ENCODE results near the gene MT1X.

MT1X gene

GRCh38 chr16:56679078-56679730 lies 3.1 kb upstream of the MT1X start:
- DNase-seq (ENCODE audit: low spot score) = no peak

GRCh38 chr16:56679818-56680217 lies 2.5 kb upstream of the MT1X start:
- no peak for DNase-seq (ENCODE audit: low spot score)

GRCh38 chr16:56682703-56683397 lies 580 bp downstream of the MT1X start:
- no peak for DNase-seq (ENCODE audit: low spot score)

GRCh38 chr16:56683424-56684172 lies 1.3 kb downstream of the MT1X start:
- DNase-seq (ENCODE audit: low spot score) = no peak

GRCh38 chr16:56684256-56684925 lies 2.1 kb downstream of the MT1X start:
- no peak for DNase-seq (ENCODE audit: low spot score)

GRCh38 chr16:56684926-56685590 lies 2.8 kb downstream of the MT1X start:
- no peak for DNase-seq (ENCODE audit: low spot score)

GRCh38 chr16:56686758-56687157 lies 4.5 kb downstream of the MT1X start:
- no peak for DNase-seq (ENCODE audit: low spot score)

GRCh38 chr16:56688762-56689161 lies 6.5 kb downstream of the MT1X start:
- DNase-seq (ENCODE audit: low spot score) = no peak

- DNase-seq (ENCODE audit: low spot score) = no peak
Observed at GRCh38 chr16:56689171-56689570, 6.9 kb downstream of the MT1X start.

- no peak for DNase-seq (ENCODE audit: low spot score)
Observed at GRCh38 chr16:56690420-56691122, 8.3 kb downstream of the MT1X start.

- DNase-seq (ENCODE audit: low spot score) = no peak
Observed at GRCh38 chr16:56691885-56692284, 9.6 kb downstream of the MT1X start.

- no peak for DNase-seq (ENCODE audit: low spot score)
Observed at GRCh38 chr16:56695246-56695645, 13.0 kb downstream of the MT1X start.

GRCh38 chr16:56697456-56698155 lies 15.3 kb downstream of the MT1X start:
- no peak for DNase-seq (ENCODE audit: low spot score)

- no peak for DNase-seq (ENCODE audit: low spot score)
Observed at GRCh38 chr16:56700195-56700594, 17.9 kb downstream of the MT1X start.

- no peak for DNase-seq (ENCODE audit: low spot score)
Observed at GRCh38 chr16:56700631-56701030, 18.4 kb downstream of the MT1X start.

- no peak for DNase-seq (ENCODE audit: low spot score)
Observed at GRCh38 chr16:56701534-56701933, 19.3 kb downstream of the MT1X start.

- DNase-seq (ENCODE audit: low spot score) = no peak
Observed at GRCh38 chr16:56702836-56703235, 20.6 kb downstream of the MT1X start.

GRCh38 chr16:56708525-56709442 lies 26.5 kb downstream of the MT1X start:
- no peak for DNase-seq (ENCODE audit: low spot score)

- no peak for DNase-seq (ENCODE audit: low spot score)
Observed at GRCh38 chr16:56709443-56710040, 27.3 kb downstream of the MT1X start.

Data from pons (tissue), 1 donor.